Activated CD8-positive, alpha-beta T cell treated with anti-CD3 and anti-CD28 coated beads for 36 hours (primary cell): ENCODE results near the gene PKNOX2. TPM values are rescaled to one million over a fixed set of nuclear protein-coding genes. Genes with fewer than 3 reads are reported as not detected.

Source experiments
- ATAC-seq: fragments of 200-7000 bp; cut with Tn5 transposase; one replicate; pipeline ENCODE4 v1.10.0; 2021; ENCODE audit warnings: mild to moderate bottlenecking, moderate library complexity
- CTCF ChIA-PET: fragments of 350-600 bp; sonication (Branson Sonifier 250); formaldehyde crosslinking; loops from one replicate; lab custom pipeline; 2021; ENCODE audit warnings: antibody characterized with exemption; lab: Charles Lee
- POLR2A ChIA-PET: fragments of 350-600 bp; sonication (Branson Sonifier 250); formaldehyde crosslinking; loops from one replicate; lab custom pipeline; 2021; ENCODE audit warnings: antibody characterized with exemption; lab: Charles Lee
- DNase-seq: peaks from one replicate; pipeline ENCODE4 v3.0.0-alpha.2; 2020
- H3K27ac Mint-ChIP-seq: one replicate; pipeline ENCODE4 v1.8.0; 2021; ENCODE audit warnings: mild to moderate bottlenecking, mixed read lengths
- H3K27me3 Mint-ChIP-seq: one replicate; pipeline ENCODE4 v1.8.0; 2021; ENCODE audit warnings: mixed read lengths
- H3K36me3 Mint-ChIP-seq: one replicate; pipeline ENCODE4 v1.8.0; 2021; ENCODE audit warnings: low read depth, mixed read lengths
- H3K4me1 Mint-ChIP-seq: one replicate; pipeline ENCODE4 v1.8.0; 2021; ENCODE audit warnings: low read depth, mixed read lengths
- H3K4me3 Mint-ChIP-seq: one replicate; pipeline ENCODE4 v1.8.0; 2021; ENCODE audit warnings: mild to moderate bottlenecking, moderate library complexity, mixed read lengths
- H3K9me3 Mint-ChIP-seq: one replicate; pipeline ENCODE4 v1.8.0; 2021; ENCODE audit warnings: mixed read lengths
- CTCF ChIP-seq: fragments of 200-600 bp; IDR thresholded peaks from one replicate; pipeline ENCODE4 v1.8.0; 2022; ENCODE audit warnings: antibody characterized with exemption, mild to moderate bottlenecking
- intact Hi-C: fragments of 100-400 bp; cut with micrococcal nuclease; formaldehyde crosslinking; loops from one replicate; pipeline ENCODE4 v1.10.0; 2022
- total RNA-seq, 2 experiments: library from RNA; stranded (reverse); gene quantifications; one replicate each; pipeline ENCODE4 v1.2.3, GENCODE V29; 2021

Gene PKNOX2
- total RNA-seq, 2 experiments from 2014 or later: not detected

GRCh38 chr11:125330462-125331325 is 166.1 kb downstream of the PKNOX2 start:
- TF ChIP-seq CTCF: no peak
- Mint-ChIP-seq H3K27ac (no peak overlapping the region), H3K36me3 (no peaks in the 10 kb centered on the region), H3K9me3 (no peaks in the 10 kb centered on the region), H3K27me3 (peaks cover 19% of the 10 kb centered on the region), H3K4me1 (no peaks in the 10 kb centered on the region), H3K4me3 (no peak overlapping the region)
- DNase-seq (no peak), ATAC-seq (no peak)
- ChIA-PET CTCF (interaction anchor here (1.0 to 4.1 kb wide), 2 partner anchors 16 to 22 kb away, joined by 4 to 23 read pairs; no protein-coding TSS in a partner anchor), POLR2A (no interaction called here)
- intact Hi-C loops: no loop called here

GRCh38 chr11:125331357-125332035 is 166.9 kb downstream of the PKNOX2 start:
- Mint-ChIP-seq H3K9me3 (no peaks in the 10 kb centered on the region), H3K4me3 (no peak overlapping the region), H3K27ac (no peak overlapping the region), H3K4me1 (no peaks in the 10 kb centered on the region), H3K27me3 (peaks cover 14% of the 10 kb centered on the region), H3K36me3 (no peaks in the 10 kb centered on the region)
- TF ChIP-seq CTCF: no peak
- ATAC-seq (no peak), DNase-seq (no peak)
- intact Hi-C loops: no loop called here
- ChIA-PET POLR2A (no interaction called here), CTCF (interaction anchor here (4.1 kb wide), 1 partner anchor 15 kb away, joined by 23 read pairs; no protein-coding TSS in a partner anchor)

GRCh38 chr11:125332821-125333220 is 168.3 kb downstream of the PKNOX2 start:
- Mint-ChIP-seq H3K36me3 (no peaks in the 10 kb centered on the region), H3K27ac (no peak overlapping the region), H3K4me1 (no peaks in the 10 kb centered on the region), H3K9me3 (no peaks in the 10 kb centered on the region), H3K27me3 (peaks cover 13% of the 10 kb centered on the region), H3K4me3 (no peak overlapping the region)
- ChIA-PET POLR2A (no interaction called here), CTCF (interaction anchor here (4.1 kb wide), 1 partner anchor 14 kb away, joined by 23 read pairs; no protein-coding TSS in a partner anchor)
- no peak for DNase-seq
- intact Hi-C loops: no loop called here
- ATAC-seq: no peak
- TF ChIP-seq CTCF: no peak

GRCh38 chr11:125333354-125334073 is 169.0 kb downstream of the PKNOX2 start:
- no peaks in the 10 kb centered on the region for H3K36me3 Mint-ChIP-seq
- TF ChIP-seq CTCF: no peak
- H3K4me3 Mint-ChIP-seq: no peak overlapping the region
- ATAC-seq: no peak
- ChIA-PET CTCF (interaction anchor here (1.6 kb wide), 1 partner anchor 12 kb away, joined by 6 read pairs; no protein-coding TSS in a partner anchor), POLR2A (no interaction called here)
- H3K9me3 Mint-ChIP-seq: no peaks in the 10 kb centered on the region
- H3K4me1 Mint-ChIP-seq: no peaks in the 10 kb centered on the region
- H3K27me3 Mint-ChIP-seq: peaks cover 10% of the 10 kb centered on the region
- intact Hi-C loops: no loop called here
- no peak for DNase-seq
- no peak overlapping the region for H3K27ac Mint-ChIP-seq
